GM15510 (cell line): ENCODE measurements around the gene FAM20A.

Experiments used
- POLR2A ChIP-seq: IDR thresholded peaks from 3 replicates; pipeline ENCODE4 v1.6.1; 2011; ENCODE audit warnings: borderline replicate concordance; ENCODE audit not compliant: insufficient read length; ENCODE audit errors: extremely low read depth

The FAM20A gene

GRCh38 chr17:68512247-68512959, 88.8 kb downstream of the FAM20A start, which contains the start of gene PRKAR1A:
Gene PRKAR1A (plus strand): TSS chr17:68512430. CDS start chr17:68515400, 2,970 bp downstream.
- TF ChIP-seq POLR2A = peak; percentile 87

GRCh38 chr17:68511671-68512246, 89.4 kb downstream of the FAM20A start:
- TF ChIP-seq POLR2A = peak; percentile 52

GRCh38 chr17:68511254-68511670, 89.9 kb downstream of the FAM20A start:
- no peak for TF ChIP-seq POLR2A

- TF ChIP-seq POLR2A = no peak
Observed at GRCh38 chr17:68509141-68510057, 91.8 kb downstream of the FAM20A start.

- no peak for TF ChIP-seq POLR2A
Observed at GRCh38 chr17:68507576-68507975, 93.6 kb downstream of the FAM20A start.

- no peak for TF ChIP-seq POLR2A
Observed at GRCh38 chr17:68505951-68506350, 95.2 kb downstream of the FAM20A start.

GRCh38 chr17:68501074-68501473, 100.1 kb downstream of the FAM20A start:
- no peak for TF ChIP-seq POLR2A

GRCh38 chr17:68499587-68499986, 101.6 kb downstream of the FAM20A start:
- TF ChIP-seq POLR2A = no peak

GRCh38 chr17:68498479-68499326, 102.5 kb downstream of the FAM20A start:
- TF ChIP-seq POLR2A = no peak

GRCh38 chr17:68497885-68498319, 103.3 kb downstream of the FAM20A start:
- TF ChIP-seq POLR2A = no peak

GRCh38 chr17:68495081-68495480, 106.1 kb downstream of the FAM20A start:
- TF ChIP-seq POLR2A = no peak

GRCh38 chr17:68491381-68492231, 109.6 kb downstream of the FAM20A start:
- no peak for TF ChIP-seq POLR2A

- TF ChIP-seq POLR2A = no peak
Observed at GRCh38 chr17:68489919-68490318, 111.2 kb downstream of the FAM20A start.
